Keratinocyte (primary cell): Measurements from ENCODE around the gene ZNF346. TPM values are rescaled to one million over a fixed set of nuclear protein-coding genes. Genes with fewer than 3 reads are reported as not detected.
A peak's percentile ranks its signal among the peaks of the same experiment; 100 is the strongest.

Experiments
- DNase-seq: peaks from one replicate; pipeline ENCODE4 v3.0.0-alpha.2; 2011; ENCODE audit warnings: low read depth, missing footprints, low spot score
- FAIRE-seq: peaks from 2 replicates; lab custom pipeline; 2011; peaks lifted over from hg19 to GRCh38; lab: Jason Lieb, UNC
- H2AFZ ChIP-seq: 2 replicates; pipeline ENCODE4 v1.6.0; 2012; ENCODE audit warnings: low read length, control low read depth, inconsistent platforms; ENCODE audit not compliant: control insufficient read depth
- H3K27ac ChIP-seq: 2 replicates; pipeline ENCODE4 v1.5.1; 2011; ENCODE audit warnings: low read length; ENCODE audit not compliant: control insufficient read depth, insufficient read depth
- H3K27me3 ChIP-seq: 3 replicates; pipeline ENCODE4 v1.6.0; 2011; ENCODE audit warnings: low read length; ENCODE audit not compliant: control insufficient read depth, insufficient read depth; ENCODE audit errors: extremely low read depth
- H3K36me3 ChIP-seq, 2 experiments: 2 replicates in 1 of 2; 3 replicates in 1 of 2; pipeline ENCODE4 v1.5.1; 2011; ENCODE audit warnings: low read length in 2 of 2, mild to moderate bottlenecking in 1 of 2; ENCODE audit not compliant: control insufficient read depth in 2 of 2, insufficient read depth in 2 of 2; ENCODE audit errors: extremely low read depth in 1 of 2
- H3K4me1 ChIP-seq: 3 replicates; pipeline ENCODE4 v1.5.1; 2011; ENCODE audit warnings: low read length; ENCODE audit not compliant: control insufficient read depth, insufficient read depth; ENCODE audit errors: extremely low read depth
- H3K4me2 ChIP-seq: 3 replicates; pipeline ENCODE4 v1.6.0; 2011; ENCODE audit warnings: low read depth, low read length; ENCODE audit not compliant: control insufficient read depth, insufficient read depth; ENCODE audit errors: extremely low read depth
- H3K4me3 ChIP-seq, 3 experiments: fragments of 200-600 bp in 1 of 3; sonication (generic) in 1 of 3; 2 replicates in 2 of 3; 3 replicates in 1 of 3; pipeline ENCODE4 v1.5.1; 2011 to 2016; ENCODE audit warnings: low read length in 3 of 3, mild to moderate bottlenecking in 3 of 3, control low read depth in 2 of 3, inconsistent platforms in 1 of 3, low read depth in 1 of 3, mixed read lengths in 1 of 3, mixed run types in 1 of 3, moderate library complexity in 1 of 3; ENCODE audit not compliant: control insufficient read depth in 2 of 3, insufficient read depth in 2 of 3; ENCODE audit errors: extremely low read depth in 1 of 3
- H3K79me2 ChIP-seq: 2 replicates; pipeline ENCODE4 v1.6.0; 2012; ENCODE audit warnings: low read length; ENCODE audit not compliant: control insufficient read depth, insufficient read depth
- H3K9ac ChIP-seq: 3 replicates; pipeline ENCODE4 v1.6.0; 2011; ENCODE audit warnings: low read length; ENCODE audit not compliant: control insufficient read depth, insufficient read depth; ENCODE audit errors: extremely low read depth
- H3K9me1 ChIP-seq: 3 replicates; pipeline ENCODE4 v1.6.0; 2011; ENCODE audit warnings: low read length; ENCODE audit not compliant: control insufficient read depth, insufficient read depth; ENCODE audit errors: extremely low read depth
- H3K9me3 ChIP-seq: 2 replicates; pipeline ENCODE4 v1.5.1; 2012; ENCODE audit warnings: low read depth, low read length; ENCODE audit not compliant: control insufficient read depth
- H4K20me1 ChIP-seq: 3 replicates; pipeline ENCODE4 v1.6.0; 2011; ENCODE audit warnings: low read length; ENCODE audit not compliant: control insufficient read depth, insufficient read depth; ENCODE audit errors: extremely low read depth
- CTCF ChIP-seq, 3 experiments: IDR thresholded peaks in 1 of 3; conservative IDR thresholded peaks in 1 of 3; optimal IDR thresholded peaks in 1 of 3; 2 replicates in 2 of 3; 3 replicates in 1 of 3; pipeline versions ENCODE3 to v1.5.1; 2011; ENCODE audit warnings: low read length in 3 of 3, mild to moderate bottlenecking in 3 of 3, moderate library complexity in 2 of 3, control low read depth in 1 of 3, inconsistent platforms in 1 of 3; ENCODE audit not compliant: insufficient read depth in 2 of 3; ENCODE audit errors: extremely low read depth in 1 of 3
- EZH2 ChIP-seq: IDR thresholded peaks from one replicate; pipeline ENCODE4 v1.6.1; 2012; ENCODE audit warnings: inconsistent platforms, mild to moderate bottlenecking, low read length, moderate library complexity
- dilution Hi-C: fragments of 300-500 bp; cut with MboI; formaldehyde crosslinking; loops from one replicate; pipeline ENCODE4 v1.7.0; 2020; ENCODE audit warnings: low sequenced_read_pairs; ENCODE audit not compliant: extremely low pct_ligation_motif_present
- polyA plus RNA-seq, 5 experiments: library from polyadenylated mRNA; depleted of rRNA in 3 of 5; stranded (reverse) in 3 of 5; stranded (forward) in 1 of 5; unstranded in 1 of 5; fragments of >200 nt; gene quantifications; 1 replicate in 1 of 5; 2 replicates in 3 of 5; 3 replicates in 1 of 5; pipeline versions ENCODE4 v1.2.1 to v1.2.3, GENCODE V29; 2011 to 2012; ENCODE audit warnings: missing spikeins in 2 of 5, low read depth in 1 of 5, low replicate concordance in 1 of 5

ZNF346 gene
- polyA plus RNA-seq, 1 donor (not counting 4 experiments of a cell fraction or from before 2014, with no cell fraction given) = 9.5 TPM

GRCh38 chr5:177085985-177086653 is 63.6 kb downstream of the ZNF346 start:
- no peak for FAIRE-seq
- Histone ChIP-seq H3K4me1 (peaks cover 2% of the 10 kb centered on the region), H3K9me1 (no peaks in the 10 kb centered on the region), H3K27me3 (peaks cover 10% of the 10 kb centered on the region), H2AFZ (no peak overlapping the region), H3K9ac (no peak overlapping the region), H4K20me1 (no peaks in the 10 kb centered on the region), H3K79me2 (no peaks in the 10 kb centered on the region), H3K27ac (no peak overlapping the region), H3K4me2 (peak overlapping the region; percentile 45), H3K9me3 (no peaks in the 10 kb centered on the region), H3K4me3 (peak overlapping the region in 1 of 3 experiments; percentile 30), H3K36me3 (no peaks in the 10 kb centered on the region)
- no peak for DNase-seq
- dilution Hi-C loops = no loop called here
- peak in 1 of 3 experiments; percentile 2 for TF ChIP-seq CTCF (optimal IDR thresholded peaks at IDR 0.05 in 1 of 3, IDR thresholded peaks at IDR 0.05 in 1 of 3, conservative IDR thresholded peaks at IDR 0.05 in 1 of 3; ENCODE audit: extremely low read depth in 1 of 3, insufficient read depth in 2 of 3, low read length in 3 of 3)
- TF ChIP-seq EZH2 = no peak

GRCh38 chr5:177086654-177087397 is 64.3 kb downstream of the ZNF346 start, which contains the start of gene FGFR4:
FGFR4 (plus strand) TSS chr5:177086915; CDS start chr5:177089603, 2,688 bp downstream.
- Histone ChIP-seq H3K27me3 (peaks cover 10% of the 10 kb centered on the region), H2AFZ (peak within 1 kb of the TSS; percentile 81), H3K9me1 (no peaks in the 10 kb centered on the region), H3K27ac (no peak within 1 kb of the TSS), H3K9ac (peak within 1 kb of the TSS; percentile 41), H3K4me3 (peak within 1 kb of the TSS; percentile 42 to 52 (median 52)), H3K36me3 (no peaks in the 10 kb centered on the region), H4K20me1 (no peaks in the 10 kb centered on the region), H3K4me2 (peak within 1 kb of the TSS; percentile 60), H3K79me2 (no peaks in the 10 kb centered on the region), H3K4me1 (peaks cover 2% of the 10 kb centered on the region), H3K9me3 (no peaks in the 10 kb centered on the region)
- DNase-seq (peak; percentile 57), FAIRE-seq (no peak)
- peak; percentile 35 to 61 (median 60) for TF ChIP-seq CTCF (optimal IDR thresholded peaks at IDR 0.05 in 1 of 3, IDR thresholded peaks at IDR 0.05 in 1 of 3, conservative IDR thresholded peaks at IDR 0.05 in 1 of 3; ENCODE audit: extremely low read depth in 1 of 3, insufficient read depth in 2 of 3, low read length in 3 of 3)
- no peak for TF ChIP-seq EZH2
- dilution Hi-C loops = no loop called here
